Suppressor macrophage treated with lipopolysaccharide for 4 hours (primary cell): Measurements from ENCODE around the gene SEMA3F.

Experiments
- DNase-seq: peaks from one replicate; pipeline ENCODE4 v3.0.0-alpha.2; 2020

The SEMA3F gene

DNA sequence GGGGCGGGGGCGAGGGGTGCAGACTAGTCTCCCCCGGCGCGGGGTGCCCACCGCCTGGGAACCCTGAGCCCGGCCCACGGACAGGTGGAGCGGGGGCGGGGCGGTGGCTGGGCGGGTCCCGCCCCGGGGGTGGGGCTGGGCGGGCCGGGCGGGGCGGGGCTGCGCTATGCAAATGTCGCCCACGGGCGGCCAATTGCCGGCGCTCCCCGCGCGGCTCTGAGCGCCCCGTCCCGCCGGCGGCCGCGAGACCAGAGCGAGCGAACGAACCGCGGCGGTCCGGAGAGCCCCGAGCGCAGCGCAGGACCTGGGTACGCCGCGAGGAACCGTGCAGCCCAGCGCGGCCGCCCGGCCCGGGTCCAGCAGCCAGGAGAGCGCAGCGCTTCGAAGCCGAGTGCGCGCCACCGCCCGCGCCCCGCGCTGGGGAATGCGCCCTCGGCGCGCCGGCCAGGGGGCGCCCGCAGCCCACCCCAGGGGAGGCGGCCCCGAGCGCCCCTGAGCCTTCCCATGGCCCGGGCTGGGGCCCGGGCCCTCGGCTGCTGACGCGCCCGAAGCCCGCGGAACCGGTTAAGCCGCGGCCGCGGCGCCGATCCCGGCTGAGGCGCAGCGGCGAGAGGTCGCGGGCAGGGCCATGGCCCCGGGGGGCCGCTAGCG lies at the start of gene SEMA3F:
Gene SEMA3F, plus strand, starts transcription at position 485 of the 651 bp plus-strand sequence. CDS start 4,299 bp downstream, outside the sequence.
- peak; percentile 80 for DNase-seq

DNA sequence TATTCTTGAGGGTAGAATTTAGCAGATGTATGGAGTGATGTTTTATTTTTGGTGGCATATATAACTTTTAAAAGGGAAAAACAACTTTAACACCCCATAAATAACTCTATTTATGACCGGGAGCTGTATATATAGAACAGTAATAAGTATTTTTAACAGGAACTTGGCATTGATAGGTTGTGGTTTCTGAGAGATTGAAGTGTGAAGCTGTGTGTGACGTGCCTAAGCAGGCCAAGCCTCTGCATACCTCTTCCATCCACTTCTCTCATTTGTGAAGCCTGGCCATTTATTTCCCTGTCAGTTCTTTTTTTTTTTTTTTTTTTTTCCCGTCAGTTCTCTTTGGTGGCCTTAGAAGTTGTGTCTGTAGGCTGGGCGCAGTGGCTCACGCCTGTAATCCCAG lies 43.4 kb upstream of the SEMA3F start:
- DNase-seq = no peak

DNA sequence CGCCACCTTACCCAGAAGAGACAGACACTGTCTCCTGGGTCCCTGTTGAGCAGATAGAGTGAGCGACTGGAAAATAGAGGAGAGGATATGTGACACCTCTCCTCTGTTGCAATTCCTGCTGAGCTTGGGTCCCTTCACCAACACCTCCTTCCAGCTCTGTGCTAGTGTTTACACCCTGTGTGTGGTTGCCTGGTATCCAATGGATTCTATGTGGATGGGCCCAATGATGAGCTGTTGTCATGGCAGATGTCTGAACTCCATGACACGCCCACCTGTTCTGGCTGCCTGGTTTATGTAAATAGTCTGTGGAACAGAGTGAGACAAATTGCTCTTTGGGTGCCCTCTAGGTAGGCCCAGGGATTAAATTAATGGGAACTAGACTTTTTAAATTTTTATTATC lies 42.7 kb upstream of the SEMA3F start:
- no peak for DNase-seq

DNA sequence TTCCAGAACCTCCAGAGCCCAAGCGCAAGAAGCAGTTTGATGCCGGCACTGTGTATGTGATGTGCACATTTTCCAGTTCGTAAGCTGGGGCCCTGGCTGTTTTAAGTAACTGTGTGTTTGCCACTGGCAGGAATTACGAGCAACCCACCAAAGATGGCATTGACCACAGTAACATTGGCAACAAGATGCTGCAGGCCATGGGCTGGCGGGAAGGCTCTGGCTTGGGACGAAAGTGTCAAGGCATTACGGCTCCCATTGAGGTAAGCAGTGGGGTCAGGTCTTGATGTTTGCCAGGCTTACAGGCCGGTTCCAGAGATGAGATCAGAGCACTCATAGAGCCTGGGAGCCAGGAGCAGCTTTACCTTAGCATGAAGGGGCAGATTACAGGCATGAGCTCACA lies 38.0 kb upstream of the SEMA3F start:
- DNase-seq = no peak

DNA sequence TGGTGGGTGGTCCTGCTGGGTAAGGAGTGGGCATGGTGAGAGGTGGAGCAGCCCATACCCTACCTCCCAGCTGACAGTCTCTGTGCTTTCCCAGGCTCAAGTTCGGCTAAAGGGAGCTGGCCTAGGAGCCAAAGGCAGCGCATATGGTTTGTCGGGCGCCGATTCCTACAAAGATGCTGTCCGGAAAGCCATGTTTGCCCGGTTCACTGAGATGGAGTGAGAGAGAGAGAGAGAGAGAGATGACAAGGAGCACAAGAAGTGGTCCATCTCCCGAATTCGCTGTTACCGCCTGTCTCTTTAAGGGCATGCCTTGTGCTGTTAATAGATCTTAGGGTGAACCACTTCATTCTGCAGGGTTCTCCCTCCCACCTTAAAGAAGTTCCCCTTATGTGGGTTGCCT lies 36.9 kb upstream of the SEMA3F start:
- DNase-seq = no peak

DNA sequence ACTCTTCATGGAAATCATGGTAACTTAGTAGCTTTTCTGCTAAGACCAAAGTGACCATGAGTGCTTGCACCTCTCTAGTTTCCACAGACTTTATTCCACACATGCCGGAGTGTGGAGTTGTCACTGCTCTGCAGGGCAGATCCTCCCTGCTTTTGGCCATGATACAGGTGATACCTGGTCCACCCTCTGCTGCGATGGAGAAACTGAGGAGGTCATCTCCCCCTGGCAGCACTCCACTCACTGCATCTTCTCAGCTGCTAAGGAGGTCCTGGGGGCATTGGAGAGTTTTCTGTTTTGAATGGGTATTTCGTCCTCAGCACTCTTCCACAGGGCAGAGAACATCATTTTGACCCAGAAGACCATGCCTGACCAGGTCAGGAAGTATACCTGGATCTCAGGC lies 35.3 kb upstream of the SEMA3F start:
- no peak for DNase-seq

DNA sequence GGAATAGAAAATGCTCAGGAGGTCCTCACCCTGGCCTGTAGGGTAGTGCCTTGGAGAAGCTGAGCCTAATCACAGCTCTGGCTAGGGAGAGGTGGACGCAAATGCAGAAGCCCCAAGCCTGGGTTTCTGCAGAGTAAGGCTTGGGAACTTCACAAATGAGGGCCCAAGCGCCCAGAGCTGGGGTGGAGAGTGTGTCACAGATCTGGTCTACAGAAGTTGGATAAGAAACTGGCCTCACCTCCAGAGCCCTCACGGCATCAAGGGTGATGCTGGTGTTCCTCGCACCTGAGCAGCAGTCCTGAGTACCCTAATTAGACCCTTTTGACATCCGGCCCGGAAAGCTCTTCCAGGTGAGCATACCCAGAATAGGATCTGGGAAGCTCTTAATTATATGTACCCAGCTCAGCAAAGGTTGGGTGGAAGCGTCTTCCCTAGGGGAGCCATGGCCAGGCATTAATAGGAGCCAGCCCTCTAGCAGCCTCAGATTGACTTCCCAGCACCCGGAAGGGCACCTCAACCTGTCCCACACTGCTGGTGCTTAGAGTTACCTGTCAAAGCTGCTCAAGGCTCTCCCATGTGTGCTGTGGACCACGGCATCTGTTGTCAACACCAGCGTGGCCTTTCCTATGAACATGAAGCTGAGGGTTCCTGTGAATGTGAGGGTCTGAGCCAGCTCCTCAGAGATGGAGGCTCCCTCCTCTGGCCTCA lies 34.6 kb upstream of the SEMA3F start:
- DNase-seq = no peak

DNA sequence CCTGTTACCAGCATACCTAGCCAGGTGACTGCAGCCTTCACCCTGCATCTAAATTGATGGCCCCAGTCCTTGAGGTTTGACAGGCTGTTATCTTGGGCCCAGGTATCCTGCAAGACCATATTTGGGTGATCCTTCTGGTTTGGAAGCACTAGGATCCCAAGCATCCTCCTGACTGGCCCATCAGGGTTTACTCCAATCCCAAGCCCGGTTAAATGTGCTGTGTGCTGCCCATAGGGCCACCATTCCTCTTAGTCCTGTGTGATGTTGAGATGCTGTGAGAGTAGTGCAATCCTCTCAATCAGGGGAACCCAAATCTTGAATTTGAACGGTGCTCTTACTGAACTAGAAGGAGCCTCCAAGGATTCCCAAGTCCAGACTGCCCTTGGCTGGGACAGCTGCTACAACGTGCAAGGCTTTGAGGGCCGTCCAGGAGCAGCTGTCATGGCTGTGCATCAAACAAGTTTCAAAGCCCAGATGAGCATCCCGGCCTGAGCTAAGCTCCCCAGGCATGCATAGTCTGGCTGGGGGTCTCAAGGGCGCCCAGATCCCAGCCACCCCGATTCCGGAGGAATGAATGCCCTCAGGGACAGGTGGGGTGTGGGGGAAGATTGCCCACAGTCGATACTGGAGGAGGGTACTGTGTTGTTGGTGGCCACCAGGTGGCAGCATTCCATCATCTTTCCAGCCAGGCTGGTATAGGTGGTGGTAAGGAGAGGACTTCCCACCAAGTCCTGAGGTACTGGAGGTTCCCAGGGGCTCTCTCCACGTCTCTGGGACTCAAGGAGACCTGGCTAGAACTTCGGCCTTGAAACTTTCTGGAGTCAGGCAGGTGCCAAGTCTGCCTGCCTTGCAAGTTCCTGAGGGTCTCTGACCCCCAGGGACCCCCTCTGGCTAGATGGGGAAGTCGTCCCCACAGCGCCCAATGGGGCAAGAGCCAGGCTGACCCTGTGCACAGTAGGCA lies 33.8 kb upstream of the SEMA3F start:
- DNase-seq = peak; percentile 73

DNA sequence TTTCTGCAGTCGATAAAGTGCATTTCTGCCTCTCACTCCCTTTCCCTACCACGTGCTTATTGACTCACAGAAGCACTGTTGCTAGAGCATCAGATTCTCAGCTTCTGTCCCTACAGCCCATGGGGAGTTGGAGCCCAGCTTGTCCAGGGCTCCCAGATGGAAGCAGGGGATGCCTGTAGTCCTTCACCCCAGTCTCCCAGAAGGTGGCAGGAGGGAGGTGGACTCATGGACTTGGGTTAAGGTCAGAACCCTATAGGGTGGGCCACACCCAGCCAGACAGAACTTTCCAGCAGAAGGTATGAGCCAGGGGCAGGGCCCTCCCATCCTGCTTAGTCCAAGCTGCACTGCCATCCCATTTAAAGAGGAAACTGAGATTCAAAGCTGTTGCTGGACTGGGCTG lies 33.1 kb upstream of the SEMA3F start:
- DNase-seq = no peak

DNA sequence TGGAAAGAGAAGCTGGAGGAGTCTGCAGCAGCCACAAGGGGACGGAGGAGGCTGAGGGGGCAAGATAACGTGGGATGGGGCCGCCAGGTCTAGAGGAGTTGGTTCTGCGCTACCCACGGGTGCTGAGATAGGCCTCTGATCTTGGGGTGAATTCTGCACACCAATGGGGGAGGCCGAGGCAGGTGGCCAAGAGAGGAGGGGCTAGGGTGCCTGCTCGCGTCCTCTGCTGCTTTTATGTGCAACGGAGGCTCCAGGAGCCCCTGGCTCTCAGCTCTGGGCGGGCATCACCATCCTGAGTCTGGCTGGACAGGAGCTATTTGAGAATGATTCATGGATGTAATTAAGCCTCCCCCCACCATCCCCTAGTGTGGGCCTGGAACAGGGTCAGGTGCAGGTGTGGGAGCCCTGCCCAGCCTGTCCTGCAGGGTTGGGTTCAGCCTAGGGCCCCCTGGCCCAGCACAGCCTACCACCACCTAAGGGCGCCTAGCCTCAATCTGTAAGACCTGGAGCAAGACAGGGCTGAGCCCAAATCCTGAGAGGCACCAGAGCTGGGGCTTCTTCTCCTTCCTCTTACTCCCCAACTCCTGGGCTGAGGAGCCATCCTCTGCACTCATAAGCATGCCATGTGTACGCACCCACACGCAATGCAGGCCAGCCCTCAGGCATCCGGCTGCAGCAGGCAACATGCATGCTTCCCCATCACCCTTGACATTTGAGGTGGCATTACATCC lies 32.3 kb upstream of the SEMA3F start:
- no peak for DNase-seq

DNA sequence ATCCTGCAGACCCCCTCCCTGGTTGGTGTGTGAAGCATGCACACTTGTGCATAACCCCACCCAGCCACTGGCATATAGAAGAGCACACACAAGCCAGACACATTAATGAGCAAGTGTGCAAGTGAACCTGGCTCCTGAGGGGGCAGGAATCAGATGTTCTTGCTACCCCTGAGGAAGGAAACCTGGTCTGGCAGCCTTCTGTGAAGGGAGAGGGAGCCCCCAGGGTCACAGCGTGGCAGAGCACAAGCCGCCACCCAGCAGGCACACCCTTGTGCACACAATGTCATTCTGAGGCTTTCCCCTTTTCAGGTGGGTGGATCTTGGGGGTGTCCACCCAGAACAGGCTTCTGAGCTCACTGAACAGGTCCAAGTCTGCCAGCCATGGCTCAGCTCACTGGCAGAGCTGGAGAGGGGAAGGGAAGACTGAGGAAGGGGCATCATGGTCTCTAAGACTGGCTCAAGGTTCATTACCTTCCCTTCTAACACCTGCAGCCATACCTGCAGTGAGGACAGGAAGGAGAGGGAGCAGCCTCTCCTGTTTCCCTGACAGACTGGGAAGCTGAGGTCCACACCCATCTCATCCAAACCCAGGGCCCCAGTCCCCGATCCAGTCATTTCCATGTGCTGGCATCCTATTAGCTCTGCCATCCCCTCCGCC lies 31.6 kb upstream of the SEMA3F start:
- no peak for DNase-seq

DNA sequence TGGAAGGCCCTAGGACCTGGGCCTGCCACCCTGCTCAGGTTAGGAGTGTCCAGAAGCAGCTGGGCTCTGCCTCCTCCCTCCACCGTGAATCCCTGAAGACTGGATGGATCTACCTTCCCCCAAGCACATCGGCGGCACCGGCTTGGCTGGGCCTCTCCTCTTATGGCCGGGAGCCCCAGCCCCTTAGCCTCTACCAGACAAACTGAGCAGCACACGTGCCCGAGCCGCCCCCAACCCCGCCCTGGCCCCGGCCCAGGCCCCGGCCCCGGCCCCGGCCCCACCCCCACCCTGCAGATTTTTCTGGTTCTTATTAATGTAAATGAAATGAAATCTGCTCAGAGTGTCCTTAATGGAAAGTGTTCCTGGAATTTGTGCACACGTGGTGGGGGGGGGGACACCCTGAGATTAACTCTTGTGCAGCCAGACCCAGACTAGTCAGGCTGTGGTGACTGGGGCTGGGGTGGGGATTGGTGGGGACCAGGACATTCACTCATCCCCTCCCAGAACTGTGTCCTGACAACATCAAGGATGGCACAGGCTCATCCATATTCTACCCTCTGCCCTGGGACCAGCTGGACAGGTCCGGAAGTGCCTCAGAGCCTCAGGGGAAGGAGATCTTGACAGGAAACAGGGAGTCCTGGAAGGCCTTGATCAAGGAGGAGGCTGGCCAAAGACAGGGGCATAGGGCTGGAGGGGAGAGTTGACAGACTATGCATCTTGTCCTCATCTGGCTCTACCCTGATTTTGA lies 30.9 kb upstream of the SEMA3F start:
- DNase-seq = no peak

DNA sequence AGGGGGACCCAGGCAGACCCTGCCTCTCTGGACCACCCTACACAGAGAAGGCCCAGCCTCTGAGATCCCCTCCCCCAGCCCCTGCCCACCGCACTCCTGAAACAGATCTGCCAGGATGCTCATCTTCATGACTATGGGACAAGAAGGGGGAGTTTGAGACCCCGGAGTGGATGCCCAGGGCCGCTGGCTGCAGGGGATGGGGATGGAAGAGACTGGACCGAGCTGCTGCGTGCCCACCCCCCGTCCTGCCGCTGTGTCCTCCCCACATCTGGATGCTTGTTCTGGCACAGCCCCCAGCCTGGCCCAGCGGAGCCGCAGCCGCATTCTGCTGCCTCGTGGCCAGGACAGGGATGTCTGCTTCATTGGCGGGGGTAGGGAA lies 30.3 kb upstream of the SEMA3F start:
- DNase-seq = no peak

DNA sequence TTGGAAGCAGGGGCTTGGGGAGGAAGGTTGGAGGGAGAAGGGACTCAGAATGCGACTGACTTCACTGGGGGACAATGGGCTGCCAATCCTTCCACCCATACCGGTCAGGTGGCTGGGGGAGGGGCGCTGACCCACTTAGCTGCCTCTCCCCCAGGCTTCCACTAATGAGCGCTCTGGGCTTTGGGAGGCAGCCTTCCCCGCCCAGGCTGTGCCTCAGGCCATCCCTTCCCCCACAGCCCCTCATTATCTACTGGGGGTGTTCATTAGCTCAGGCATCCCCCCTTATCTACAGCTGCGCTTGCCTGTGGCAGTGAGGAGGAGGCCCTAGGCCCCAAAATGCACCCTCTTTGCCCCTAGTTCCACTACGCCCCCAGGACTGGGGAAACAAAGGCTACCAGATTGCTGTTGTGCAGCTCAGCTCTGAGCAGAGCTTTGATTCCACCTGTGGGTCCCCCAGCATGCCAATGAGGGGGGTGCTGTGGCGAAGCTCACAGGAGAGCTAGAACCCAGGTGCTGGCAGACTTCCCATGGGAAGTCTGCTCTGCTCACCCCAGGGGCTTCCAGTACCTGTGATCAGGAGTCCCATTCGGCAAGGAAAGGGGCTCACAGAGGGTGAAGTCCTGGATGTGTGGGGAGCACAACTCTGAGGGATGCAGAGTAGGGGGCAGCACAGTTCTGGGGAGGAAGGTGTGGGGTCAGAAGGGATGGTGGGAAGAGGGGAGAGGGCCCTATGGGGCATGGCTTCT lies 29.4 kb upstream of the SEMA3F start:
- DNase-seq = no peak

DNA sequence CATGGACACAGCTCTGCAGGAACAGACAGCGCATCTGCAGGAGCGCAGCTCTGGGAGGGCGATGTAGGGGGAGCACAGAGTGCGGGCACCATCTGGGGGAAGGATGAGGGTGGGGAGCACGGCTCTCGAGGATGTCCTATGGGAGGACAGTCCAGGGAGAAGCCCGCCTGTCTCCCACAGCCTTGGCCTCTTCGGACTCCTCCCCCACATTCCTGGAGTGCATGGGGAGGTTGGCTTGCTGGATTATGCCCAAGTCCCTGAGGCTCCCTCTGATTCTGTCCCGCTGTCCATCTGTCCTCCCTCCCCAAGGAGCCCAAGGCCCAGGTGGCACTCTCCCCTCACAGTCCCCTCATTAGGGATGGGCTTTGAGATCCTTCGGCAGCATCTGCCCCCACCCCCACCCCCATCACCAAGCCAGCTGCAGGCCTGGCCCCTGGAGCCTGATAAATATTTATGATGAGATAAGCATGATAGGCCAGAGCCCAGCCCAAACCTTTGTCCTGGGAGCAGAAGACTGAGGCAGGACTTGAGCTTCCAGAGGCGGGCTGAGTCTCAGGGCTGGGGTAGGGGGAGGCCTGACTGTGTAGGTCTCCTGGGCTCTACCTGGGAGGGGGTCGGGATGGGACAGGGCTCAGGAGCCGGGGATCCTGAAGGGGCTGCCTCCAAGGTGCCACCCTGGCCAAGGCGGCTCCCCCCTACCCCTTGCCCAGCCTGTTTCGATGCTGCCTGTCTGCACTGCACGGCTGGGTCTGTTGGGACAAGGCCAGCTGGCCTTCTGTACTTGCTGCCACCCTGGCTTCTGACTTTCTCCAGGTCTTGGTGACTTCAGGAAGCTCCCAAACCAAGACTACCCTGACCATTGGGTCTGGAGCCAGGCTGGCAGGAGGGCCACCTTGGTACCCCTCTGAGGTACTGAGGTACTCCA lies 28.6 kb upstream of the SEMA3F start:
- no peak for DNase-seq

DNA sequence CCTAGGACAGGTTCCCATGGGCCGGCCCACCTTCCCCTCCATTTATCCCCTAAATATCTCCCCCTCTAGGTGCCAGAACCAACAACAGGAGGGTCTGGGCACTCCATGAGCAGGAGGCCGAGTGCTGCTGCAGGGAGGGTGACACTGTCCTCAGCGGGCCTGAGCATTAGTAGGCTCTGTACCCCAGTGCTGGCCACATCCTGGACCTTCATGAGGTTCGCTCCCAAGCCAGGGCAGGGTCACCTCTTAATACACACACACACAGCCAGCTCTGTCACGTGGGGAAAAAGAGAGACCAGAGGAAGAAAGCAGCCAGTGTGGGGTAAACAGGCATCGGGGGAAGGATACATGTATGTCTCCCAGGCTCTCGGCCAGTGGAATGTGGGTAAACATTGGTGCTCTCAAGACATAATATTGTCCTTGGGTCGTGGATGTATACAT lies 27.9 kb upstream of the SEMA3F start:
- no peak for DNase-seq

DNA sequence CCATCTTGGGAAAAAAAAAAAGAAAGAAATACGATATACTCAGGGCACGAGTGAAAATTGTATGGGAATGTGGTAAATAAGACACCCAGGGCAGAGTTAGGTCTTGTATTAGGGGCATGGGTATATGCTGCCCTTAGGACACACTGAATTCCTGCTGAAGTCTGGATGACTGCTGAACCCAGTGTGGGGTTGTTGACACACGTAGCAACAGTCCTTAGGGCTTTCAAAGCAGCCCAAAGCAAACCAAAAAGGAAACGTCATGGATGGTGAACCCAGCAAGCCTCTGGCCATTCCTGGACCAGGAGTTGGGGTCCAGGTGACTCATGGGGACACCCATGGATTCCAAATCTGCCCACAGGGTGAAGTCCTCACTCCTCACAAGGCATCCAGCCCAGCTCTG lies 27.1 kb upstream of the SEMA3F start:
- DNase-seq = no peak

DNA sequence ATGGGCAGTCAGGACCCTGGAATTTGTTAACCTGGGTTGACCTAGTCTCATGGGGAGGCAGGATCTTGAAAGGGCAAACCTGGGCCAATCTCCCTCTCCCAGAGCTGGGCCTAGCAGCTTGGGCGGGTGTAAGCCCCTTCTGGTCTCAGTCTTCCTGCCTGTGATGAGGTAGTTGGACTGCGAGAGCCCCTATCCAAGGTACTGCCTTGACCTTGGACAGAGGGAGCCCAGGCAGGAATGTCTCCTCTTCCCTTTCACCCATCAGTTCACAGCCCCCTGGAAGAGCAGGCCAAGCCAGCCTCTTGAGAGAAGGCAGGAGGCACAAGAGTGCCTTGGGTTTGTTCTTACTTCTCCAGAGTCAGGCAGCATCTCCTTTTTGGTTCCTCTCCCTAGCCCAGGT lies 24.7 kb upstream of the SEMA3F start:
- DNase-seq = no peak

DNA sequence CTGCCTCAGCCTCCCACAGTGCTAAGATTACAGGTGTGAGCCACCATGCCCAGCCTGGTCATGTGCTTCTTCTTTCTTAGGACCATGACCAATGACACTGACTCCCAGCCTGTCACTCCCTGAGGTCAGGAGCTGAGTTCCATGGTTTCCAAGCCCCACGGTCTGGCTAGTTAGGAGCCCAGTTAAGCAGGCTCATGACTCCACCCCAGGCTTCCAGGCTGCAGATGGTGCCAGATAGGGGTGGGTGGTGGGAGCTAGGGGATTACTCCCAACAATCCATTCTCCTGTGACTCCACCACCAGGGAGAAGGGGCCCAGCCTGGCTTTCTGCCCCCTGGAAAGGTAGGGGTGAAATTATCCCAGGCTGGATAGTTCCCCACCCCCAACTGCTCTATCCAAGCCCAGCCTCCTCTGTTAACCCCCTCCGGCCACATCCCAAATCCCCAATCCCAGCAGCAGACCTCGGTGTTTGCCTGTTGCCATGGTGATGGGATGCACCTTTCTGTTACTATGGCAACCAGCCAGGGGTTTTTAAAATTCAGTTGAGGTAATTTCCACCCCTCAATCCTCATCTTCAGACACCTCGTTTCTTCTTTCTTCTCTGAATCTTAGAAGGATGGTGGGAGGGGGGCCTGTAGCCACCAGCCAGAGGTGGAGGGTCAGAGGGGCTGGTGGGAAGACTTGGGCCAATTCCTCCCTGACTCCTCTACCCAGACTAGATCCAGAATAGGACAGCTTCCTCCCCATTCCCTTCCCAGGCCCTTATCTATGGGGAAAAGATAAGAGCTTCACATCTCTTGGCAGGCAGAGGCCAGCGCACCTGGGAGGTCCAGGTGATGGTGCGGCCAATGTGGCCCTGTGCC lies 22.5 kb upstream of the SEMA3F start:
- no peak for DNase-seq
